MCF 10A (cell line): ENCODE data around the gene SRPK3. TPM values are rescaled to one million over a fixed set of nuclear protein-coding genes. Genes with fewer than 3 reads are reported as not detected.

ENCODE experiments used
- BruUV-seq: library from RNA; stranded (reverse); fragments of 400-500 nt; replicated peaks from 2 replicates; lab custom pipeline; 2021; lab: Mats Ljungman, UMichigan
- CTCF ChIA-PET: fragments of 300-600 bp; sonication (Branson Sonifier 250); formaldehyde crosslinking; extraction: SDS; loops from one replicate; lab custom pipeline; 2021; ENCODE audit warnings: antibody characterized with exemption, inconsistent platforms; lab: Yijun Ruan, JAX
- POLR2A ChIA-PET: fragments of 300-600, 350-650 bp; sonication (Branson Sonifier 250); formaldehyde crosslinking; extraction: SDS; loops from one replicate; lab custom pipeline; 2020; ENCODE audit warnings: antibody characterized with exemption, inconsistent platforms; lab: Yijun Ruan, JAX
- DNase-seq: peaks from one replicate; pipeline ENCODE4 v3.0.0-alpha.2; 2018; ENCODE audit not compliant: unreplicated experiment
- H3K27ac Mint-ChIP-seq: one replicate; pipeline ENCODE4 v1.8.0; 2022; ENCODE audit warnings: mild to moderate bottlenecking, low read depth, mixed read lengths; ENCODE audit not compliant: unreplicated experiment
- H3K27me3 Mint-ChIP-seq: one replicate; pipeline ENCODE4 v1.8.0; 2022; ENCODE audit warnings: mixed read lengths; ENCODE audit not compliant: insufficient read depth, unreplicated experiment
- H3K36me3 Mint-ChIP-seq: one replicate; pipeline ENCODE4 v1.8.0; 2022; ENCODE audit warnings: mild to moderate bottlenecking, moderate library complexity, mixed read lengths; ENCODE audit not compliant: insufficient read depth, unreplicated experiment
- H3K4me1 Mint-ChIP-seq: one replicate; pipeline ENCODE4 v1.8.0; 2022; ENCODE audit warnings: mixed read lengths; ENCODE audit not compliant: insufficient read depth, unreplicated experiment
- H3K4me3 Mint-ChIP-seq: one replicate; pipeline ENCODE4 v1.8.0; 2022; ENCODE audit warnings: mild to moderate bottlenecking, moderate library complexity, mixed read lengths; ENCODE audit not compliant: unreplicated experiment
- H3K9me3 Mint-ChIP-seq: one replicate; pipeline ENCODE4 v1.8.0; 2022; ENCODE audit warnings: mixed read lengths; ENCODE audit not compliant: unreplicated experiment
- CTCF ChIP-seq: fragments of 200-600 bp; IDR thresholded peaks from one replicate; pipeline ENCODE4 v1.8.0; 2022; ENCODE audit warnings: antibody characterized with exemption, mild to moderate bottlenecking; ENCODE audit not compliant: unreplicated experiment
- intact Hi-C: fragments of 100-400 bp; cut with micrococcal nuclease; formaldehyde crosslinking; loops from 2 replicates; pipeline ENCODE4 v1.14.1; 2022
- total RNA-seq: library from RNA; stranded (reverse); gene quantifications from 2 replicates; pipeline ENCODE4 v1.2.3, GENCODE V29; 2022

SRPK3 gene
- total RNA-seq, 1 experiment from 2014 or later: not detected

- intact Hi-C loops: no loop called here
- Mint-ChIP-seq H3K9me3 (no peaks in the 10 kb centered on the region), H3K27me3 (peaks cover 70% of the 10 kb centered on the region), H3K36me3 (no peaks in the 10 kb centered on the region), H3K4me1 (no peaks in the 10 kb centered on the region), H3K4me3 (no peak overlapping the region), H3K27ac (no peak overlapping the region)
- no peak for DNase-seq
- BruUV-seq: no TSS peak
- CTCF ChIA-PET: no interaction called here
- TF ChIP-seq CTCF: no peak
- POLR2A ChIA-PET: no interaction called here
Measured at GRCh38 chrX:153829549-153829798, 48.6 kb downstream of the SRPK3 start.

DNA sequence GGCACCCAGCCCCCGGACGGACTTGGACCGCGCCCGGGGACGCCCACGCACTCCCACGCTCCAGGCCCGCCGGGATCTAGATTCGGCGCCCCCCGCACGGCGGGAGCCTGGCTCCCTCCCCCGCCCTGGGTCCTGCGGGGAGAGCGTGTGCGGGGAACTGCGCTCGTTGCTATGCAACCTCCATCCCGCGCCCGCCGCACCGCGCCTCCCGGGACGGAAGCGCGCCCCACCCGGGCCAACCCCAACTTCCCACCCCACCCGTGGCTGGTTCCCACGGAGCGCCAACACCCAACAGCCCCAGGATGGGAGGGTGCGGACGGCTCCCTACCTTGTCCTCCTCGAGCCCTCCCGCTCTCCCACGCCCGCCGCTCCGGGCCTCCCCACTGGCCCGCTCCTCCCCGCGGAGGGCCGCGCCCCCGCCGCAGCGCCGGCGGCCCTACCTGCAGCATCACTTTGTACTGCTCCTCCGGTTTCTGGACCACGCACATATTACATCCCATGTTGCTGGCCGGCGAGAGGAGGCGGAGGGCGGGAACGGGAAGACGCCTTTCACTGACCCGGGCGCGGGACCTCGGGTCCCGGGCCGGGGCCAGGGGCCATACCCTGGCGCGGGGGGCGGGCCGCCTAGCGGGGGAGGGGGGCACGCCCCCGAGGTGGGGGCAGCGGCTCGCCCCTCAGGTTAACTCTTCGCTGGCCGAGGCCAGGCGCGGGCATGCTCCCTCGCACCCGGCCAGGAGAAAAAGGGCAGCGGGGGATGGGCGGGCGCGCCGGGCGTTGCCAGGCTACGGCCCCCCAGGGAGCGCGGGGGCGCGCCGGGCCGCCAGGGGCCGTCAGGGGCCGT is 49.2 kb downstream of the SRPK3 start, which contains the start of gene PDZD4:
TSS of gene PDZD4 (minus strand) at position 746 of the 841 bp plus-strand sequence. CDS start at position 500, 246 bp downstream.
- CTCF ChIA-PET: no interaction called here
- POLR2A ChIA-PET: no interaction called here
- intact Hi-C loops: no loop called here
- TF ChIP-seq CTCF: no peak
- Mint-ChIP-seq H3K9me3 (no peaks in the 10 kb centered on the region), H3K4me3 (peak within 1 kb of the TSS; percentile 44), H3K36me3 (no peaks in the 10 kb centered on the region), H3K27ac (no peak within 1 kb of the TSS), H3K4me1 (no peaks in the 10 kb centered on the region), H3K27me3 (peaks cover 70% of the 10 kb centered on the region)
- BruUV-seq: no TSS peak
- no peak for DNase-seq

- intact Hi-C loops: no loop called here
- Mint-ChIP-seq H3K27ac (no peak overlapping the region), H3K27me3 (peaks cover 64% of the 10 kb centered on the region), H3K36me3 (no peaks in the 10 kb centered on the region), H3K9me3 (no peaks in the 10 kb centered on the region), H3K4me1 (no peaks in the 10 kb centered on the region), H3K4me3 (peak overlapping the region; percentile 44)
- no peak for DNase-seq
- CTCF ChIA-PET: no interaction called here
- POLR2A ChIA-PET: no interaction called here
- BruUV-seq: no TSS peak
- no peak for TF ChIP-seq CTCF
Measured at GRCh38 chrX:153830640-153831428, 50.0 kb downstream of the SRPK3 start.

- Mint-ChIP-seq H3K4me1 (no peaks in the 10 kb centered on the region), H3K36me3 (no peaks in the 10 kb centered on the region), H3K9me3 (no peaks in the 10 kb centered on the region), H3K4me3 (peak overlapping the region; percentile 44), H3K27me3 (peaks cover 61% of the 10 kb centered on the region), H3K27ac (no peak overlapping the region)
- intact Hi-C loops: no loop called here
- DNase-seq: no peak
- no peak for TF ChIP-seq CTCF
- BruUV-seq: no TSS peak
- POLR2A ChIA-PET: no interaction called here
- CTCF ChIA-PET: no interaction called here
Measured at GRCh38 chrX:153831429-153832150, 50.7 kb downstream of the SRPK3 start.
